HepG2 (cell line): Measurements from ENCODE around the gene SLC39A3. TPM values are rescaled to one million over a fixed set of nuclear protein-coding genes. Genes with fewer than 3 reads are reported as not detected.

Source experiments
- ATAC-seq: fragments of 200-7000 bp; cut with Tn5 transposase; 3 replicates; pipeline ENCODE4 v1.9.1; 2020; ENCODE audit warnings: mild to moderate bottlenecking, moderate library complexity
- BruUV-seq: library from RNA; stranded (reverse); fragments of 400-500 nt; replicated peaks from 2 replicates; lab custom pipeline; 2021; lab: Mats Ljungman, UMichigan
- CTCF ChIA-PET: fragments of 300-600 bp; formaldehyde crosslinking; extraction: SDS; loops from one replicate; lab custom pipeline; 2021; ENCODE audit warnings: low total read pairs, inconsistent platforms, low intra/inter-chr PET ratio; lab: Yijun Ruan, JAX
- POLR2A ChIA-PET: fragments of 350-600 bp; sonication (Branson Sonifier 250); formaldehyde crosslinking; loops from one replicate; lab custom pipeline; 2020; ENCODE audit warnings: antibody characterized with exemption, inconsistent platforms; lab: Yijun Ruan, JAX
- DNase-seq: peaks from one replicate; pipeline ENCODE4 v3.0.0-alpha.2; 2015; ENCODE audit warnings: low spot score
- FAIRE-seq: peaks from 3 replicates; lab custom pipeline; 2011; peaks lifted over from hg19 to GRCh38; lab: Jason Lieb, UNC
- H2AFZ ChIP-seq: one replicate; pipeline ENCODE4 v1.6.1; 2011; ENCODE audit warnings: low read length, inconsistent platforms
- H3K27ac ChIP-seq: fragments of 300-600 bp; 3 replicates; pipeline ENCODE4 v1.8.0; 2011; ENCODE audit warnings: mixed run types, mild to moderate bottlenecking, mixed read lengths, low read length, inconsistent platforms; ENCODE audit not compliant: insufficient read depth; ENCODE audit errors: extremely low read length
- H3K27me3 ChIP-seq, 2 experiments: fragments of 200-600 bp in 1 of 2; 2 replicates in 1 of 2; 3 replicates in 1 of 2; pipeline versions ENCODE4 v1.6.0 to v1.8.0; 2011; ENCODE audit warnings: low read length in 2 of 2, mild to moderate bottlenecking in 2 of 2, moderate library complexity in 2 of 2, inconsistent platforms in 1 of 2; ENCODE audit not compliant: insufficient read depth in 2 of 2, control insufficient read depth in 1 of 2
- H3K36me3 ChIP-seq, 2 experiments: fragments of 200-600 bp in 1 of 2; replicated peaks in 1 of 2; 2 replicates in 1 of 2; 3 replicates in 1 of 2; pipeline versions ENCODE4 v1.5.1 to v1.8.0; 2011; ENCODE audit warnings: low read length in 2 of 2, inconsistent platforms in 1 of 2; ENCODE audit not compliant: insufficient read depth in 2 of 2, control insufficient read depth in 1 of 2
- H3K4me1 ChIP-seq: 2 replicates; pipeline ENCODE4 v1.5.1; 2012; ENCODE audit warnings: low read length, inconsistent platforms; ENCODE audit not compliant: insufficient read depth
- H3K4me2 ChIP-seq: 2 replicates; pipeline ENCODE4 v1.6.0; 2011; ENCODE audit warnings: low read depth, low read length, inconsistent platforms
- H3K4me3 ChIP-seq, 3 experiments: fragments of 200-600 bp in 1 of 3; sonication (generic), shearing (Covaris generic) in 1 of 3; replicated peaks in 1 of 3; 2 replicates each; pipeline ENCODE4 v1.5.1; 2011 to 2016; ENCODE audit warnings: low read length in 3 of 3, inconsistent platforms in 2 of 3, low read depth in 2 of 3, mild to moderate bottlenecking in 2 of 3, control low read depth in 1 of 3, mixed read lengths in 1 of 3; ENCODE audit not compliant: insufficient read depth in 1 of 3
- H3K79me2 ChIP-seq: one replicate; pipeline ENCODE4 v1.6.1; 2011; ENCODE audit warnings: low read length, inconsistent platforms; ENCODE audit not compliant: insufficient read depth
- H3K9ac ChIP-seq: 2 replicates; pipeline ENCODE4 v1.6.0; 2011; ENCODE audit warnings: mild to moderate bottlenecking, low read depth, low read length, inconsistent platforms; ENCODE audit not compliant: insufficient read depth
- H3K9me3 ChIP-seq: 2 replicates; pipeline ENCODE4 v1.5.1; 2012; ENCODE audit warnings: mild to moderate bottlenecking, low read length
- H4K20me1 ChIP-seq: 2 replicates; pipeline ENCODE4 v1.6.0; 2011; ENCODE audit warnings: inconsistent platforms, mild to moderate bottlenecking, low read length, moderate library complexity; ENCODE audit not compliant: insufficient read depth
- NBN ChIP-seq: fragments of 450-650 bp; conservative IDR thresholded peaks from 2 replicates; pipeline ENCODE4 v1.6.1; 2017
- ZMYM3 ChIP-seq: sonication (generic); formaldehyde crosslinking; IDR thresholded peaks from 2 replicates; pipeline ENCODE4 v1.5.1; 2020; ENCODE audit warnings: mild to moderate bottlenecking, missing genetic modification reagents
- ZNF629 ChIP-seq: sonication (generic); formaldehyde crosslinking; conservative IDR thresholded peaks from 2 replicates; pipeline ENCODE4 v1.5.0; 2020; ENCODE audit warnings: missing genetic modification reagents
- ZNF773 ChIP-seq: sonication (generic); formaldehyde crosslinking; IDR thresholded peaks from 2 replicates; pipeline ENCODE4 v1.4.0; 2020; ENCODE audit warnings: missing genetic modification reagents, borderline replicate concordance
- WGBS: methylation state at CpG from one replicate; pipeline ENCODE4 v1.1.6; 2017; ENCODE audit warnings: low lambda C conversion rate; 5-methylcytosine and 5-hydroxymethylcytosine counted together
- in situ Hi-C: cut with HindIII; loops from 2 replicates; pipeline ENCODE4 v1.10.0; 2017; ENCODE audit warnings: low pct_unique_long_range_greater_than_20kb; ENCODE audit not compliant: extremely low pct_ligation_motif_present
- intact Hi-C: fragments of 100-400 bp; cut with micrococcal nuclease; formaldehyde crosslinking; loops from one replicate; pipeline ENCODE4 v1.10.0; 2022; ENCODE audit not compliant: unreplicated experiment
- polyA plus RNA-seq, 8 experiments: library from polyadenylated mRNA; depleted of rRNA in 3 of 8; stranded (reverse) in 7 of 8; unstranded in 1 of 8; fragments of >200 nt; fragmentation: Illumina TruSeq in 4 of 8; extraction: Trizol in 4 of 8; gene quantifications; 2 replicates each; pipeline versions ENCODE4 v1.2.1 to v1.2.3, GENCODE V29; 2011 to 2016; ENCODE audit warnings: low read depth in 4 of 8, missing spikeins in 1 of 8, mixed read lengths in 1 of 8; ENCODE audit not compliant: insufficient read depth in 1 of 8
- total RNA-seq, 5 experiments: library from RNA; depleted of rRNA; stranded (reverse); fragments of >200 nt; fragmentation: Illumina TruSeq; extraction: Trizol; gene quantifications; 2 replicates each; pipeline ENCODE4 v1.2.3, GENCODE V29; 2016; ENCODE audit warnings: low read depth in 1 of 5
- TF ChIP-seq, protein P1 (sequence below): sonication (generic); formaldehyde crosslinking; IDR thresholded peaks from 2 replicates; pipeline ENCODE4 v1.4.0; 2020; ENCODE audit warnings: missing genetic modification reagents, borderline replicate concordance

Gene SLC39A3
- total and polyA plus RNA-seq, 2 of the 13 experiments (the other 11 are each of a cell fraction or from before 2014, with no cell fraction given): 33.6 to 41.6 TPM

DNA sequence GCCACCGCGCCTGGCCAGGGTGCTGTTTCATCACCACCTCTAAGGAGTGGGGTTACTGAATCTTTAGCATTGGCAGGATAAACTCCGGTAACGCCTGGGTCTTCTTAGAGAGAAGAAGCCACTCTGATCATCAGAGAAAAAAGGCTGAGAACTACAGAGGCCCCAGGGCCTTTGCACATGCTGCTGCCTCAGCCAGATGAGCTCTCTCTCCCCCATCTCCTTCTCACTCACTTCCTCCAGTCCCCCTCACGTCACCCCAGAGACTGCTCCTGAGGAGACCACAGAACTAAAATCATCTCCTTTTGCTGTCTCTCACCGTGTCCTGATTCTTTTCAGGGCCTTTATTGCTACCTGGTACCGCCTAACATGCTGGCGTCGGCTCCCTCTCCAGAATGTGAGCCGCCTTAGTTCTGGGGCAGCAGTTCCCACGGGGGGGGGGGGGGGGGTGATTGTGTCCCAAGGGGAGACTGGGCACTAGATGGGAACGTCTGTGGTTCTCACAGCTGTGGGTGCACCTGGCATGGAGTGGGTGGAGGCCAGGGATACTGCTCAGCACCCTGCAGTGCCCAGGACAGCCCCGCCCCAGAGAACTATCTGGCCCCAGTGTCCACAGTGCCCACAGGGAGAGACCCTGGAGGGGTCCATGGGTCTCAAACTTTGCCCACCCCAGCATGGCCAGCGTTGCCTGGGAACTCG, 13.5 kb downstream of the SLC39A3 start:
- BruUV-seq: no TSS peak
- TF ChIP-seq, protein P1, sequence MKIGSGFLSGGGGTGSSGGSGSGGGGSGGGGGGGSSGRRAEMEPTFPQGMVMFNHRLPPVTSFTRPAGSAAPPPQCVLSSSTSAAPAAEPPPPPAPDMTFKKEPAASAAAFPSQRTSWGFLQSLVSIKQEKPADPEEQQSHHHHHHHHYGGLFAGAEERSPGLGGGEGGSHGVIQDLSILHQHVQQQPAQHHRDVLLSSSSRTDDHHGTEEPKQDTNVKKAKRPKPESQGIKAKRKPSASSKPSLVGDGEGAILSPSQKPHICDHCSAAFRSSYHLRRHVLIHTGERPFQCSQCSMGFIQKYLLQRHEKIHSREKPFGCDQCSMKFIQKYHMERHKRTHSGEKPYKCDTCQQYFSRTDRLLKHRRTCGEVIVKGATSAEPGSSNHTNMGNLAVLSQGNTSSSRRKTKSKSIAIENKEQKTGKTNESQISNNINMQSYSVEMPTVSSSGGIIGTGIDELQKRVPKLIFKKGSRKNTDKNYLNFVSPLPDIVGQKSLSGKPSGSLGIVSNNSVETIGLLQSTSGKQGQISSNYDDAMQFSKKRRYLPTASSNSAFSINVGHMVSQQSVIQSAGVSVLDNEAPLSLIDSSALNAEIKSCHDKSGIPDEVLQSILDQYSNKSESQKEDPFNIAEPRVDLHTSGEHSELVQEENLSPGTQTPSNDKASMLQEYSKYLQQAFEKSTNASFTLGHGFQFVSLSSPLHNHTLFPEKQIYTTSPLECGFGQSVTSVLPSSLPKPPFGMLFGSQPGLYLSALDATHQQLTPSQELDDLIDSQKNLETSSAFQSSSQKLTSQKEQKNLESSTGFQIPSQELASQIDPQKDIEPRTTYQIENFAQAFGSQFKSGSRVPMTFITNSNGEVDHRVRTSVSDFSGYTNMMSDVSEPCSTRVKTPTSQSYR (CRISPR knock-in tag): no peak
- TF ChIP-seq ZNF773 (CRISPR knock-in tag) (no peak), NBN (no peak), ZMYM3 (peak; percentile 40; the same call in 1 of the 2 replicates), ZNF629 (CRISPR knock-in tag) (no peak)
- TF ChIP-seq, all 625 proteins: peak for 1
- no peaks in the 10 kb centered on the region for H3K79me2 ChIP-seq
- 47% methylated on average over 8 of the region's 15 CpGs for WGBS
- no peak overlapping the region for H2AFZ ChIP-seq
- CTCF ChIA-PET: no interaction called here
- ATAC-seq (no peak), FAIRE-seq (no peak), DNase-seq (no peak)
- POLR2A ChIA-PET: interaction anchor here (1.2 kb wide), 1 partner anchor 14 kb away, joined by 3 read pairs; no protein-coding TSS in a partner anchor
- no peak overlapping the region for H3K27ac ChIP-seq
- H3K27me3 ChIP-seq: peaks cover 21 to 54% of the 10 kb centered on the region in 2 experiments
- no peaks in the 10 kb centered on the region for H3K9me3 ChIP-seq
- H3K4me2 ChIP-seq: no peak overlapping the region
- H3K36me3 ChIP-seq: no peaks in the 10 kb centered on the region
- H3K4me3 ChIP-seq: peak overlapping the region in 1 of 3 experiments; percentile 33; a peak in 1 of 6 replicates
- intact Hi-C loops (no loop called here), in situ Hi-C loops (no loop called here)
- no peak overlapping the region for H3K9ac ChIP-seq
- no peaks in the 10 kb centered on the region for H4K20me1 ChIP-seq
- H3K4me1 ChIP-seq: peaks cover 31% of the 10 kb centered on the region
